ENCODE results near the gene STRIP1.

Gene STRIP1

GRCh38 chr1:110065841-110066240 lies 31.4 kb downstream of the STRIP1 start:
- H3K27ac ChIP-seq: no peak overlapping the region
- H3K4me2 ChIP-seq (ENCODE audit: low read length): no peak overlapping the region
- no peak overlapping the region for H3K9ac ChIP-seq
- no peaks in the 10 kb centered on the region for H3K36me3 ChIP-seq (ENCODE audit: control insufficient read depth, insufficient read depth, low read length)
- H3K9me3 ChIP-seq (ENCODE audit: control insufficient read depth, low read length): no peaks in the 10 kb centered on the region
- no peak overlapping the region for H3K4me3 ChIP-seq (ENCODE audit: low read depth, low read length)
- peaks cover 6% of the 10 kb centered on the region for H3K4me1 ChIP-seq
- no peak for TF ChIP-seq CTCF (IDR thresholded peaks at IDR 0.05)
- H2AFZ ChIP-seq: no peak overlapping the region
- H3K27me3 ChIP-seq (ENCODE audit: control insufficient read depth, insufficient read depth, low read length): no peaks in the 10 kb centered on the region
- H3K79me2 ChIP-seq: no peaks in the 10 kb centered on the region

GRCh38 chr1:110067479-110067892 lies 33.1 kb downstream of the STRIP1 start:
- no peaks in the 10 kb centered on the region for H3K27me3 ChIP-seq (ENCODE audit: control insufficient read depth, insufficient read depth, low read length)
- TF ChIP-seq CTCF (IDR thresholded peaks at IDR 0.05): no peak
- no peak overlapping the region for H2AFZ ChIP-seq
- H3K36me3 ChIP-seq (ENCODE audit: control insufficient read depth, insufficient read depth, low read length): no peaks in the 10 kb centered on the region
- H3K9me3 ChIP-seq (ENCODE audit: control insufficient read depth, low read length): no peaks in the 10 kb centered on the region
- H3K4me1 ChIP-seq: peaks cover 6% of the 10 kb centered on the region
- H3K9ac ChIP-seq: no peak overlapping the region
- H3K27ac ChIP-seq: no peak overlapping the region
- H3K4me3 ChIP-seq (ENCODE audit: low read depth, low read length): no peak overlapping the region
- no peaks in the 10 kb centered on the region for H3K79me2 ChIP-seq
- H3K4me2 ChIP-seq (ENCODE audit: low read length): no peak overlapping the region

- no peak overlapping the region for H3K4me2 ChIP-seq (ENCODE audit: low read length)
- no peaks in the 10 kb centered on the region for H3K27me3 ChIP-seq (ENCODE audit: control insufficient read depth, insufficient read depth, low read length)
- H3K4me1 ChIP-seq: peaks cover 2% of the 10 kb centered on the region
- H3K79me2 ChIP-seq: no peaks in the 10 kb centered on the region
- H3K36me3 ChIP-seq (ENCODE audit: control insufficient read depth, insufficient read depth, low read length): no peaks in the 10 kb centered on the region
- H3K9me3 ChIP-seq (ENCODE audit: control insufficient read depth, low read length): no peaks in the 10 kb centered on the region
- TF ChIP-seq CTCF (IDR thresholded peaks at IDR 0.05): no peak
- no peak overlapping the region for H2AFZ ChIP-seq
- no peak overlapping the region for H3K4me3 ChIP-seq (ENCODE audit: low read depth, low read length)
- H3K9ac ChIP-seq: no peak overlapping the region
- no peak overlapping the region for H3K27ac ChIP-seq
These were observed 33.6 kb downstream of the STRIP1 start for GRCh38 chr1:110067893-110068645.

GRCh38 chr1:110068646-110069403 lies 34.4 kb downstream of the STRIP1 start:
- TF ChIP-seq CTCF (IDR thresholded peaks at IDR 0.05): no peak
- Histone ChIP-seq H3K9me3 (ENCODE audit: control insufficient read depth, low read length) (no peaks in the 10 kb centered on the region), H3K4me1 (no peaks in the 10 kb centered on the region), H3K4me2 (ENCODE audit: low read length) (no peak overlapping the region), H3K4me3 (ENCODE audit: low read depth, low read length) (no peak overlapping the region), H2AFZ (no peak overlapping the region), H3K9ac (no peak overlapping the region), H3K27me3 (ENCODE audit: control insufficient read depth, insufficient read depth, low read length) (no peaks in the 10 kb centered on the region), H3K79me2 (no peaks in the 10 kb centered on the region), H3K36me3 (ENCODE audit: control insufficient read depth, insufficient read depth, low read length) (no peaks in the 10 kb centered on the region), H3K27ac (no peak overlapping the region)
